KMS-11 (cell line): ENCODE data around the gene SYCP2.

Experiments
- H2AFZ ChIP-seq: fragments of 200-600 bp; sonication (generic); 2 replicates; pipeline ENCODE4 v1.6.1; 2016; ENCODE audit warnings: antibody characterized with exemption, mixed run types, low read depth
- H3K27ac ChIP-seq: fragments of 200-600 bp; sonication (generic); 2 replicates; pipeline ENCODE4 v1.6.1; 2016; ENCODE audit warnings: mild to moderate bottlenecking, mixed run types
- H3K27me3 ChIP-seq: fragments of 200-600 bp; sonication (generic); 2 replicates; pipeline ENCODE4 v1.6.1; 2017; ENCODE audit warnings: mild to moderate bottlenecking, low read depth, mixed run types, moderate library complexity; ENCODE audit not compliant: insufficient read depth
- H3K36me3 ChIP-seq: fragments of 200-600 bp; sonication (generic); 2 replicates; pipeline ENCODE4 v1.6.1; 2017; ENCODE audit warnings: mild to moderate bottlenecking, mixed run types; ENCODE audit not compliant: insufficient read depth
- H3K4me1 ChIP-seq: fragments of 200-600 bp; sonication (generic); 2 replicates; pipeline ENCODE4 v1.6.1; 2016; ENCODE audit warnings: mild to moderate bottlenecking, low read depth, mixed run types; ENCODE audit not compliant: poor library complexity, severe bottlenecking
- H3K4me2 ChIP-seq: fragments of 200-600 bp; sonication (generic); 2 replicates; pipeline ENCODE4 v1.7.0; 2016; ENCODE audit warnings: mild to moderate bottlenecking, mixed run types
- H3K4me3 ChIP-seq: fragments of 200-600 bp; sonication (generic); IDR thresholded peaks from 2 replicates; pipeline ENCODE4 v1.6.1; 2017; ENCODE audit warnings: low read depth, low read length, mixed read lengths; ENCODE audit not compliant: insufficient read depth
- H3K79me2 ChIP-seq: fragments of 200-600 bp; sonication (generic); 2 replicates; pipeline ENCODE4 v1.6.1; 2016; ENCODE audit warnings: low read depth, mixed run types; ENCODE audit not compliant: insufficient read depth
- H3K9ac ChIP-seq: fragments of 200-600 bp; sonication (generic); 2 replicates; pipeline ENCODE4 v1.6.1; 2016; ENCODE audit warnings: mild to moderate bottlenecking, mixed run types
- H4K20me1 ChIP-seq: fragments of 200-600 bp; sonication (generic); 2 replicates; pipeline ENCODE4 v1.6.1; 2016; ENCODE audit warnings: mild to moderate bottlenecking, mixed run types; ENCODE audit not compliant: insufficient read depth
- CTCF ChIP-seq: fragments of 200-600 bp; sonication (generic); conservative IDR thresholded peaks from 2 replicates; pipeline ENCODE4 v1.6.1; 2017; ENCODE audit warnings: low read depth, mild to moderate bottlenecking, antibody characterized with exemption, low read length, moderate library complexity, mixed read lengths

Gene SYCP2

DNA sequence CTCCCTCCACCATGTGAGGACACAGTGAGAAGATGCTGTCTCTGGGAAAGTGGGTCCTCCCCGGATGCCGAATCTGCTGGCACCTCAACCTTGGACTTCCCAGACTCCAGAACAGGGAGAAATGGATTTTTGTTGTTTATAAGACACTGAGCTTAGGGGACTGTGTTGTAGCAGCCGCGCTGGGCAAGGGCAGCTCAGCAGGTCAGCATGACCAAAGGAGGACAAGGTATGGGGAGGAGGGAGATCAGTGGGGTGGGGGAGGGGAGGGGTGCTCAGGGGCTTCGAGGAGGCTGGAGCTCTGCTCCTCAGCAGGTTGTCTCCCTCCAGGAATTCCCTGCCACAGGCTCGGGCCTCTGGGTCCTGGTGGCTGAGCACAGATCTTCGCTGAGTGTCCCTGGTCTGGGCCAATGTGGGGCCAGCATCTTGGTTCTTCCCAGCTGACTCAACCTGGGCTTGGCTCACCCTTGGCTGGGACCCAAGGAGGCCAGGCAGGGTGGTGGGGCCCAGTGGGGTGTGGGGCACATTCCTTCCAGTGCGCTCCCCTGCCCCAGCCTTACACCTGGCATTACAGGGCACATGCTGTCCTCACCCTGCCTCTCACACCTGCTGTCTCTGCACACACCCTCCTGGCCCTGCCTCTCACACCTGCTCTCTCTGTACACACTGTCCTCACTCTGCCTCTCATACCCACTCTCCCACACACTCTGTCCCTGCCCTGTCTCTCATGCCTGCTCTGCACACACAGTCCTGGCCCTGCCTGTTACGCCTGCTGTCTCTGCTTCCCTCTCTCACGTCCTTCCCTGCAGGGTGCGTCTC is 107.3 kb downstream of the SYCP2 start:
- no peaks in the 10 kb centered on the region for H3K4me1 ChIP-seq
- H3K9ac ChIP-seq = no peak overlapping the region
- no peak overlapping the region for H3K27ac ChIP-seq
- H2AFZ ChIP-seq = no peak overlapping the region
- TF ChIP-seq CTCF = no peak
- no peak overlapping the region for H3K4me3 ChIP-seq
- no peaks in the 10 kb centered on the region for H3K79me2 ChIP-seq
- no peaks in the 10 kb centered on the region for H4K20me1 ChIP-seq
- H3K4me2 ChIP-seq = no peak overlapping the region
- no peaks in the 10 kb centered on the region; the same call in 1 of the 2 replicates for H3K27me3 ChIP-seq
- no peaks in the 10 kb centered on the region for H3K36me3 ChIP-seq

DNA sequence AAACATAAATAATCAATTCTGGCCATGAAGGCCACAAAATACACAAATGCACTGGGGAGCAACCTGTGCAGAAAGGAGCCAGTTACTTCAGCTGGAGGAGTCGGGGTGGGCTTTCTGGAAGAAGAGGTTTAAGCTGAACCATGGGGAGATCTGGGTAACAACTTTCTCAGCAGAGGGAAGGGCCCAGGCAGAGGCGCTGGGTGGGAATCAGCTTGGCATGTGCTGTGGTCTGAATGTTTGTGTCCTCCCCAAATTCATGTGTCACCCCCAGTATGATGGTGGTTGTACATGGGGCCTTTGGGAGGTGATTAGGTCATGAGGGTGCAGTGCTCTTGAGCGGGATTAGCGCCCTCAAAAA is 107.9 kb downstream of the SYCP2 start:
- Histone ChIP-seq H3K4me3 (no peak overlapping the region), H3K36me3 (no peaks in the 10 kb centered on the region), H3K9ac (no peak overlapping the region), H3K79me2 (no peaks in the 10 kb centered on the region), H3K27ac (no peak overlapping the region), H3K4me2 (no peak overlapping the region), H4K20me1 (no peaks in the 10 kb centered on the region), H3K27me3 (no peaks in the 10 kb centered on the region; the same call in 1 of the 2 replicates), H2AFZ (no peak overlapping the region), H3K4me1 (no peaks in the 10 kb centered on the region)
- TF ChIP-seq CTCF = no peak

DNA sequence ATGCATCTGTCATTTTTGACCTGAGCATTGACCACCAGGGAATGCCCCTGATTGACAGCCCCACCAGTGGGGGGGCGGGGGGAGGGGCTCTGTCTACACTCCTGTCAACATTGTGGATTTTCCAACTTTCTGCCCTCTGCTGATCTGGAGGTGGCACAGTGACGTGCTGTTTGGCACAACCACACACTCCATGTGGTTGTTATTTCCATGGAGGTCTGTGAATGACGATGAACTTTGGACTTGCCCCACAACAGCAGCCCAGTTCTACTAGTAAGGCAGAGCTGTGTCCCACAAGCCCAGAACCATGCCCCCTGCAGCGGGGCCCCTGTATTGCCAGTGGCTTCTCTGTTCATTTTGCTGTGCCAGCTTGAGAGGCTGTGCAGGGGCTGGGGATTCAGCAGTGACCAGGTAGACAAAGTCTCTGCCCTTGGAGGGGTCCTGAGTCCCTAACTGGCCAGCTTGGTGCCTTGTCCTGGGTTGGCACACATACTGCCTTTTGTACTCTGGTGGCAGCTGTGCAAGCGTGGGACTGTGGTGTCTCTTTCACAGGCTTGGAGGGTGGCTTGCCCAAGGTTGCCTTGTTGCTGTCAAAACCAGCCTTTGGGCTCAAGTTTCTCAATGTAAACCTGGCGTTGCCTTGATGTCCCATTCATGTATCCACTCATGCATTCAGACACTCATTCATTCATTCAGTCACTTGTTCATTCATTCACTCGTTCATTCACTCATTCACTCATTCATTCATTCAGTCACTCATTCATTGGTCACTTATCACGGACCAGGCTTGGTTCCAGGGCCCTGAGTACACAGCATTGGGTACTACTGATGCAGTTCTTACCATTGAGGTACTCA is 108.5 kb downstream of the SYCP2 start:
- H3K27ac ChIP-seq = no peak overlapping the region
- H3K4me2 ChIP-seq = no peak overlapping the region
- no peak for TF ChIP-seq CTCF
- H3K79me2 ChIP-seq = no peaks in the 10 kb centered on the region
- no peaks in the 10 kb centered on the region for H3K4me1 ChIP-seq
- H3K9ac ChIP-seq = no peak overlapping the region
- no peak overlapping the region for H2AFZ ChIP-seq
- H3K27me3 ChIP-seq = no peaks in the 10 kb centered on the region; the same call in 1 of the 2 replicates
- H3K4me3 ChIP-seq = no peak overlapping the region
- H4K20me1 ChIP-seq = no peaks in the 10 kb centered on the region
- H3K36me3 ChIP-seq = no peaks in the 10 kb centered on the region

- H4K20me1 ChIP-seq = no peaks in the 10 kb centered on the region
- no peak overlapping the region for H3K27ac ChIP-seq
- H2AFZ ChIP-seq = no peak overlapping the region
- H3K4me3 ChIP-seq = no peak overlapping the region
- H3K4me1 ChIP-seq = no peaks in the 10 kb centered on the region
- no peak for TF ChIP-seq CTCF
- no peak overlapping the region for H3K9ac ChIP-seq
- no peaks in the 10 kb centered on the region for H3K27me3 ChIP-seq
- no peaks in the 10 kb centered on the region for H3K79me2 ChIP-seq
- no peaks in the 10 kb centered on the region for H3K36me3 ChIP-seq
- no peak overlapping the region for H3K4me2 ChIP-seq
Measured at GRCh38 chr20:59823491-59824259, 109.8 kb downstream of the SYCP2 start.
